Measurements from ENCODE around the gene HHIP.

The HHIP gene

GRCh38 chr4:144658015-144658567, 12.1 kb downstream of the HHIP start:
- no peak for DNase-seq

GRCh38 chr4:144658903-144659302, 12.9 kb downstream of the HHIP start:
- DNase-seq: no peak

- DNase-seq: no peak
These were observed 13.5 kb downstream of the HHIP start for GRCh38 chr4:144659447-144659846.

GRCh38 chr4:144663834-144664475, 18.0 kb downstream of the HHIP start:
- DNase-seq: no peak

- no peak for DNase-seq
These were observed 20.7 kb downstream of the HHIP start for GRCh38 chr4:144666539-144667175.

- DNase-seq: no peak
These were observed 21.5 kb downstream of the HHIP start for GRCh38 chr4:144667500-144667899.

GRCh38 chr4:144670776-144671175, 24.8 kb downstream of the HHIP start:
- no peak for DNase-seq

- DNase-seq: no peak
These were observed 28.8 kb downstream of the HHIP start for GRCh38 chr4:144674711-144675110.

- DNase-seq: no peak
These were observed 35.9 kb downstream of the HHIP start for GRCh38 chr4:144681806-144682205.

GRCh38 chr4:144683516-144683915, 37.6 kb downstream of the HHIP start:
- DNase-seq: no peak

GRCh38 chr4:144685911-144686310, 40.0 kb downstream of the HHIP start:
- no peak for DNase-seq

GRCh38 chr4:144686921-144687320, 41.0 kb downstream of the HHIP start:
- no peak for DNase-seq

- no peak for DNase-seq
These were observed 41.5 kb downstream of the HHIP start for GRCh38 chr4:144687466-144687865.

- DNase-seq: no peak
These were observed 42.1 kb downstream of the HHIP start for GRCh38 chr4:144688035-144688569.

GRCh38 chr4:144689125-144689524, 43.2 kb downstream of the HHIP start:
- DNase-seq: no peak

- no peak for DNase-seq
These were observed 49.8 kb downstream of the HHIP start for GRCh38 chr4:144695721-144696120.

GRCh38 chr4:144696376-144696775, 50.4 kb downstream of the HHIP start:
- no peak for DNase-seq

GRCh38 chr4:144699565-144699964, 53.6 kb downstream of the HHIP start:
- DNase-seq: no peak

- DNase-seq: no peak
These were observed 55.8 kb downstream of the HHIP start for GRCh38 chr4:144701683-144702233.

- no peak for DNase-seq
These were observed 57.5 kb downstream of the HHIP start for GRCh38 chr4:144703494-144703893.

- no peak for DNase-seq
These were observed 59.9 kb downstream of the HHIP start for GRCh38 chr4:144705601-144706590.

GRCh38 chr4:144709159-144709558, 63.2 kb downstream of the HHIP start:
- no peak for DNase-seq

Measured in NCI-H1417 treated with DMSO at 0.1 percent for 48 hours (cell line).